ENCODE results near the gene ZMIZ1.

DNA sequence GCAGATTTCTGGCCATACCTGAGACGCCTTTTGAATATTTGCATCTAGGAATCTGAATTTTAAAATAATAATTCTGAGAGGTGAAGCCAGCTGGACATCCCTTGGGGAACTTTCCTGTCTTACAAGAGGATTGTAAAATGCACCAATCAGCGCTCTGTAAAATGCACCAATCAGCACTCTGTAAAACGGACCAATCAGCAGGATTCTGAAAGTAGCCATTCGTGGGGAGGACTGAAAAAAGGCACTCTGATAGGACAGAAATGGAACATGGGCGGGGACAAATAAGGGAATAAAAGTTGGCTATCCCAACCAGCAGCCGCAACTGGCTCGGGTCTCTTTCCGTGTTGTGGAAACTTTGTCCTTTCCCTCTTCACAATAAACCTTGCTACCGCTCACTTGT lies 288.4 kb downstream of the ZMIZ1 start:
- TF ChIP-seq CTCF (conservative IDR thresholded peaks at IDR 0.05) (no peak), ZFX (IDR thresholded peaks at IDR 0.05) (no peak)
